GM12872 (cell line): ENCODE data around the gene FAXC.

Experiments used
- CTCF ChIP-seq: IDR thresholded peaks from 3 replicates; pipeline ENCODE4 v1.5.1; 2011; ENCODE audit warnings: low read depth, mild to moderate bottlenecking, low read length, moderate library complexity; ENCODE audit not compliant: insufficient read depth

FAXC gene

GRCh38 chr6:99236010-99236409 lies 113.5 kb downstream of the FAXC start:
- TF ChIP-seq CTCF, result no peak

GRCh38 chr6:99233219-99233618 lies 116.3 kb downstream of the FAXC start:
- no peak for TF ChIP-seq CTCF

GRCh38 chr6:99232056-99232455 lies 117.4 kb downstream of the FAXC start:
- TF ChIP-seq CTCF, result no peak

GRCh38 chr6:99225172-99225571 lies 124.3 kb downstream of the FAXC start:
- no peak for TF ChIP-seq CTCF
